Measurements from ENCODE around the gene DDX42.

DNA sequence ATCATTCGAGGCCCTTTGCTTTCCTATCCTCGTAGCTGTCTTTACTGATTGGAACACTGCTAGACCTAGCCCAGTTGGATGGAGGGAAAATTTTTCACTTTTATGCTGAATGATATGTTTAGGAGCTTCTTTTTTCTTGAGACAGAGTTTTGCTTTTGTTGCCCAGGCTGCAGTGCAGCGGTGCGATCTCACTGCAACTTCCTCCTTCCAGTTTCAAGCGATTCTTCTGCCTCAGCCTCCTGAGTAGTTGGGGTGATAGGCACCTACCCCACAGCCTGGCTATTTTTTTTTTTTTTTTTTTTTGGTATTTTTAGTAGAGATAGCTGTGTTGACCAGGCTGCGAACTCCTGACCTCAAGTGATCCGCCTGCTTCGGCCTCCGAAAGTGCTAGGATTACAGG lies 36.0 kb downstream of the DDX42 start:
- TF ChIP-seq, protein P1, sequence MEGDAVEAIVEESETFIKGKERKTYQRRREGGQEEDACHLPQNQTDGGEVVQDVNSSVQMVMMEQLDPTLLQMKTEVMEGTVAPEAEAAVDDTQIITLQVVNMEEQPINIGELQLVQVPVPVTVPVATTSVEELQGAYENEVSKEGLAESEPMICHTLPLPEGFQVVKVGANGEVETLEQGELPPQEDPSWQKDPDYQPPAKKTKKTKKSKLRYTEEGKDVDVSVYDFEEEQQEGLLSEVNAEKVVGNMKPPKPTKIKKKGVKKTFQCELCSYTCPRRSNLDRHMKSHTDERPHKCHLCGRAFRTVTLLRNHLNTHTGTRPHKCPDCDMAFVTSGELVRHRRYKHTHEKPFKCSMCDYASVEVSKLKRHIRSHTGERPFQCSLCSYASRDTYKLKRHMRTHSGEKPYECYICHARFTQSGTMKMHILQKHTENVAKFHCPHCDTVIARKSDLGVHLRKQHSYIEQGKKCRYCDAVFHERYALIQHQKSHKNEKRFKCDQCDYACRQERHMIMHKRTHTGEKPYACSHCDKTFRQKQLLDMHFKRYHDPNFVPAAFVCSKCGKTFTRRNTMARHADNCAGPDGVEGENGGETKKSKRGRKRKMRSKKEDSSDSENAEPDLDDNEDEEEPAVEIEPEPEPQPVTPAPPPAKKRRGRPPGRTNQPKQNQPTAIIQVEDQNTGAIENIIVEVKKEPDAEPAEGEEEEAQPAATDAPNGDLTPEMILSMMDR (IDR thresholded peaks at IDR 0.05) = no peak
- TF ChIP-seq POLR2A (IDR thresholded peaks at IDR 0.05) (no peak), EP300 (IDR thresholded peaks at IDR 0.05) (no peak)
